GM23248 (cell line): ENCODE data around the gene PRDM16.

ENCODE experiments used
- EZH2 ChIP-seq: fragments of 200-600 bp; sonication (generic); IDR thresholded peaks from 2 replicates; pipeline ENCODE4 v1.6.1; 2018; ENCODE audit warnings: antibody characterized with exemption, mild to moderate bottlenecking; ENCODE audit not compliant: insufficient read depth, poor library complexity, severe bottlenecking
- EZH2phosphoT487 ChIP-seq: fragments of 200-600 bp; sonication (generic); IDR thresholded peaks from 2 replicates; pipeline ENCODE4 v1.6.1; 2018; ENCODE audit warnings: antibody characterized with exemption, moderate library complexity, mild to moderate bottlenecking, low read depth; ENCODE audit not compliant: insufficient read depth

GRCh38 chr1:3115275-3116149 lies 46.5 kb downstream of the PRDM16 start:
- no peak for TF ChIP-seq EZH2
- TF ChIP-seq EZH2phosphoT487, result no peak
